Epidermal melanocyte (primary cell): ENCODE data around the gene CDH12.

Experiments used
- DNase-seq: peaks from one replicate; pipeline ENCODE4 v3.0.0; 2011; ENCODE audit warnings: low spot score; ENCODE audit not compliant: insufficient read length

CDH12 gene

GRCh38 chr5:21765406-21765805 is 1087.7 kb downstream of the CDH12 start:
- no peak for DNase-seq

GRCh38 chr5:21739096-21739495 is 1114.0 kb downstream of the CDH12 start:
- no peak for DNase-seq

GRCh38 chr5:21723500-21723899 is 1129.6 kb downstream of the CDH12 start:
- DNase-seq, result no peak

- no peak for DNase-seq
Measured at GRCh38 chr5:21711866-21712758, 1141.0 kb downstream of the CDH12 start.

GRCh38 chr5:21709770-21710169 is 1143.4 kb downstream of the CDH12 start:
- DNase-seq, result no peak

GRCh38 chr5:21704974-21705668 is 1148.0 kb downstream of the CDH12 start:
- no peak for DNase-seq

- no peak for DNase-seq
Measured at GRCh38 chr5:21701317-21701716, 1151.8 kb downstream of the CDH12 start.
